ENCODE data around the gene SDC4. TPM values are rescaled to one million over a fixed set of nuclear protein-coding genes. Genes with fewer than 3 reads are reported as not detected.

Gene SDC4, protein sequence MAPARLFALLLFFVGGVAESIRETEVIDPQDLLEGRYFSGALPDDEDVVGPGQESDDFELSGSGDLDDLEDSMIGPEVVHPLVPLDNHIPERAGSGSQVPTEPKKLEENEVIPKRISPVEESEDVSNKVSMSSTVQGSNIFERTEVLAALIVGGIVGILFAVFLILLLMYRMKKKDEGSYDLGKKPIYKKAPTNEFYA
- 113 and 219 TPM in 2 replicates for total RNA-seq

DNA sequence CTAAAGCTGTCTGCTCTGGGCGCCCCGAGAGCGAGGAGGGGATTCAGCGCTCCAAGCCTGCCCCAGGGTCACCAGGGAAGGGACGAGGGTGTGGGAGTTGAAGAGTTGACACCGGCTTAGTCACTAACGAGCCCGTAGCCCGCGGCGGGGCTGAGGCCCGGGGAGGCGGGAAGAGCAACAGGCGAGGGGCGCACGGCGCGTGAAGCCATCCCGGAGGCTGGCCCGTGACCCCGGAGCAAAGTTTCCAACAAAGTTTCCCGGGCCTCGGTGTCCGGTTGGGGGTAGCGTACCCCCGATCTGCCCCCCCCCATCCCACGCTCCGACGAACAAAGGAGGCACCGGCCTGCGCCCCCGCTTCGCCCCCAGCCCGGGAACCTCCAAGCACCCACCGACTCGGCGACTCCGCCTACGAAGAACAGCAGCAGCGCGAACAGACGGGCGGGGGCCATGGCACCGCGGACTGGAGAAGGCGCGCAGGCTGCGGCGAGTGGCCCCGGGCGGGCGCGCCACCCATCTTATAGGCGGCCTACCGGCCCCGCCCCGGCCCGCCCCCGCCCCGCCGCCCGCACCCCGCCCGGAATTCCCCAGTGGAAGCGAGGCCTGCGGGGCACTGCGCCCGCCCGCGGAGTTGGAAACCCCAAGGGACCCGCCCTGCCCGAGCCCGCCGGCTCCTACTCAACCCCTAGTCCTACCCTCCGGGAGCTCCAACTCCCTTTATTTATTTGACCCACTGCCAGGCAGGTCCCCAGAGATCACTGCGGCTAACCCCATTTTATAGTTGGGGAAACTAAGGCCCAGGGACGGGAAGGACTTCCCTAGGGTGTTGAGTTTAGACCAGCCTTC, at the start of gene SDC4:
TSS of gene SDC4 (minus strand) at position 489 of the 843 bp plus-strand sequence. CDS start at position 449, 40 bp downstream.

GRCh38 chr20:45378191-45378590, 30.0 kb upstream of the SDC4 start, which contains the start of gene TP53TG5:
Gene TP53TG5 (minus strand): TSS chr20:45378325. CDS start chr20:45378236, 89 bp downstream.

DNA sequence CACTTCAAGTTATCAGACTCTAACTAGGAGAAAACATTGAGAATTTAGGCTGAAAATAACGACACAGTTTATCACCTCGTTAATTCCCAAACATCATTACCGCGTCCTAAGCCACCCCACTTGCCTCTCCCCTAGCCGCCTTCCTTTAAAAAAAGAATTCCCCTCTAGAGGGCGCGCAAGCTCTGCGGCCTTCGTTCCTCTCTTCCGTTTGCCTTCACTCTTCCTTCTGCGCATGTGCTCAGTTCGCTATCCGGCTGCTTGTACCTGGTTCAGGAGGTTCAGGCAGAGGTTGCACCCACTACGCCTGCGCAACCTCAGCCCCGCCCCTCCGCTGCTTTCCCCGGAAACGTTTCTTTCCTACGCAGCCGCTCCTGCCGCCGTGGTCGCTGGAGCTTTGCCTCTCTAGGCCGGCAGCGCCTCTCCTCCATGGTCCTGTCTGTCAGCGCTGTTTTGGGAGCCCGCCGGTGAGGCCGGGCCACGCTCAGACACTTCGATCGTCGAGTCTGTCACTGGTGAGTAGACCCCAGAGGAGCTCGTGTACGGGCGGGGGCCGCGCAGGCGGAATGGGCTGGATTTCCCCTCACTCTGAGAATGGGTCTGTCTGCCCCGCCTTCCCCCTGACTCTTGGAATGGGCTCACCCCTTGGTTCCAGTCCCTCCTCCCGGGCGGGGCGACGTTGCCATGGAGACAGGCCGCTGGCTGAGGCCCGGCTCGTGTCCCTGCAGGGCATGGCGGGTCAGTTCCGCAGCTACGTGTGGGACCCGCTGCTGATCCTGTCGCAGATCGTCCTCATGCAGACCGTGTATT, 14.8 kb upstream of the SDC4 start, which contains the start of gene SYS1:
TSS of gene SYS1 (plus strand) at position 353 of the 807 bp plus-strand sequence. CDS start at position 729, 376 bp downstream.

GRCh38 chr20:45308117-45308778, 40.0 kb downstream of the SDC4 start, which contains the start of gene MATN4:
Gene MATN4 (minus strand): TSS chr20:45308299. CDS start chr20:45305582, 2,717 bp downstream.

DNA sequence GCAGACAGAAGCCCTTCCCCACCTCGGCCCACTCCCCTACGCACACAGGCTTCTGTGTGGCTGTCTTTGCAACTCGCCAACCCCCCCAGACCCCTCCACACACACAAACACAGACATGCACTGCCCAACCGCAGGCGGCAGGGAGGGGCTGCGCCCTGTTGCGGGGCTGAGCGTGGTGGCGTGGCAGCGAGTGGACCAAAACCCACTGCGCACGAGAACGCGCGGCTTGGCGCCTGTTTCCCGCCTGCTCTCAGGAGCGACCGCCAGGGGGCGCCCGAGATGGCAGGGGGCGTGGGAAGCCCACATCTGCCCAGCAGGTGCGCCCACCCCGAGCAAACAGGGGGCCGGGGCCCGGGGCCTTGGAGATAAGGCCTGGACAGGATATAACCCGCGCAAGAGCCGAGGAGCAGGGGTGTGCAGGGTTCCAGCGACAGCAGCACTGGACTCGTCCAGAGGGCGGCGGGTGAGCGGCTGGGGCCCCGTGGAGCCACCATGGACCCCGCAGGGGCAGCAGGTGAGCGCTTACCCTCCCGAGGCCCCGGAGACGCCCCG, 41.7 kb downstream of the SDC4 start, which contains the start of gene RBPJL:
TSS of gene RBPJL (plus strand) at position 410 of the 552 bp plus-strand sequence. CDS start at position 493, 83 bp downstream.

Other genes with a start within 250 kb of the SDC4 start
- 0.29 and 2.5 TPM in 2 replicates for gene KCNS1, start 247.3 kb downstream of the SDC4 start, total RNA-seq
- not detected in 2 replicates for gene WFDC5, start 233.2 kb downstream of the SDC4 start, total RNA-seq
- gene WFDC12, start 224.0 kb downstream of the SDC4 start, total RNA-seq: not detected in 2 replicates
- not detected in 2 replicates for gene PI3, start 173.5 kb downstream of the SDC4 start, total RNA-seq
- not detected in 2 replicates for gene SEMG1, start 141.4 kb downstream of the SDC4 start, total RNA-seq
- not detected in 2 replicates for gene SEMG2, start 127.1 kb downstream of the SDC4 start, total RNA-seq
- 0.33 TPM in 1 of 2 replicates, not detected in the other for gene SLPI, start 93.9 kb downstream of the SDC4 start, total RNA-seq
- gene RBPJL, start 41.6 kb downstream of the SDC4 start, total RNA-seq: not detected in 2 replicates
- 0.33 TPM in 1 of 2 replicates, not detected in the other for gene MATN4, start 40.1 kb downstream of the SDC4 start, total RNA-seq
- gene SYS1, start 14.7 kb upstream of the SDC4 start, total RNA-seq: 22.5 and 28.9 TPM in 2 replicates
- 0.50 TPM in 1 of 2 replicates, not detected in the other for gene TP53TG5, start 29.9 kb upstream of the SDC4 start, total RNA-seq
- 2.6 and 3.9 TPM in 2 replicates for gene DBNDD2, start 59.9 kb upstream of the SDC4 start, total RNA-seq
- 26.5 and 56.1 TPM in 2 replicates for gene PIGT, start 67.7 kb upstream of the SDC4 start, total RNA-seq
- not detected in 2 replicates for gene WFDC2, start 121.3 kb upstream of the SDC4 start, total RNA-seq
- gene SPINT3, start 167.2 kb upstream of the SDC4 start, total RNA-seq: not detected in 2 replicates
- gene WFDC6, start 191.1 kb upstream of the SDC4 start, total RNA-seq: not detected in 2 replicates
- gene EPPIN, start 199.0 kb upstream of the SDC4 start, total RNA-seq: not detected in 2 replicates
- gene WFDC8, start 230.9 kb upstream of the SDC4 start, total RNA-seq: not detected in 2 replicates